Stimulated activated CD4-positive, alpha-beta T cell treated with anti-CD3 and anti-CD28 coated beads, Interleukin-4, amount 100 ng/mL, for 48 hours (primary cell): ENCODE results near the gene BPIFB2.

Source experiments
- DNase-seq, 2 donors: peaks; one replicate each; pipeline ENCODE4 v3.0.0-alpha.2; 2020; ENCODE audit warnings: low read depth in 2 of 2

Gene BPIFB2

GRCh38 chr20:33070111-33071053, 62.9 kb downstream of the BPIFB2 start:
- DNase-seq: no peak

DNA sequence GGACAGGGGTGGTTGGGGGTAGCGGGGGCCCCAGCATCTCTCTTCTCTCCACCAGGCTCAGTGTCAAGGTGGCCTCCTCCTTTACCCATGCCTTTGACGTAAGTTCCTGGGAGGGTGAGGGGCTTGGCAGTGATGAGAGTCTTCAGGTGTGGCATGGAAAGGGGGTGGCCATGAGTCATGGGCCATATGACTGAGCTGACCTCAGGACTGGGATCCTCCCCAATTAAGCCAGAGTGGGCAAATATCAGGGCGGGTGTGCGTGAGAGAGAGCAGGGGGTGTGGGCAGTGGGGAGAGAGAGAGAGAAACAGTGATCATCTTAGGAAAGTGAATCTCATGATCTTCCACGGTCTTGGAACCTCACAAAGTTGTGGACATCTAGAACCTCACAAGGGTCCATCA, 63.7 kb downstream of the BPIFB2 start:
- DNase-seq: no peak

GRCh38 chr20:33072362-33072761, 64.9 kb downstream of the BPIFB2 start:
- DNase-seq: no peak

DNA sequence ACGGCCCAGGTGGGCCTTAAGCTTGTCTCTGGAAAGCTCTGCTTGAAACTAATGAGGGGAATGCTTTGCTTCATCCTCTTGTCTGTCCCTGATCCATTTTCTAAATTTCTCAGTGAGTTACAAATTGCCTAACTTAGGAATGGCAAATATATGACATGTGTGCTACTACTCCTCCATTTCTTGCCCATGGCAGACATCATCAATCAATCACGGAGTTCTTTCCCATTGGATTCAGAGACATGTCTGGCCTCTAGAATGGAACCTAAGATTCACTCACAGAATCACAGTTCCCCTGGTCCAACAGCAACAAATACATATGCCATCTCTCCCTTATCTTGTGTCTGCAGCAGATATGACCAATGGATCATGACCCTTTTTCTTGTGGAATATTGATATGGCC, 65.3 kb downstream of the BPIFB2 start:
- DNase-seq: no peak
